ENCODE measurements around the gene MPI.
A peak's percentile ranks its signal among the peaks of the same experiment; 100 is the strongest.
"Not testable (repeated sequence)": the region's sequence is repeated elsewhere in the genome, so short reads cannot be mapped to it uniquely, and the experiment has no call there.

The MPI gene

DNA sequence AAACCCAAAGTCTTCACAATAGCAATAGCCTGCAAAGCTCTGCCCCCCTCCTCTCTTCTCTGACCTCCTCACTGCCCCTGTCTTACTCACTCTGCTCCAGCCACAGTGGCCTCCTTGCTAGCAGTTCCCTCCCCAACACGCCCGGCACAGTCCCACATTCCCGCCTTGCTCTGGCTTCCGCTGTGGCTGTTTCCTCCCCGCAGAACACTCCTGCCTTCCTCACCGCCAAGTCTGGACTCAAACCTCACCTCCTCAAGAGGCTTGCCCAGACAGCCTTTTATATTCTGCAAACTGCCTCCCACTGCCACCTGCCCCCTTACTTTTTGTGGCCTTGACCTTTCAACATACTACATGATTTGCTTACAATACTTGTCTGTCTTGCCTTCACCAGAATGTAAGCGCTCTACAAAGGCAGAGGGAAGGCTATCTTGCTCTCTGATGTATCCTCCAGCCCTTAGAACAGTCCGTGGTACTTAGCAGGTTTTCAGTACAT is 406 bp upstream of the MPI start:
- DNase-seq (ENCODE audit: low read depth): no peak
- TF ChIP-seq, protein P1, sequence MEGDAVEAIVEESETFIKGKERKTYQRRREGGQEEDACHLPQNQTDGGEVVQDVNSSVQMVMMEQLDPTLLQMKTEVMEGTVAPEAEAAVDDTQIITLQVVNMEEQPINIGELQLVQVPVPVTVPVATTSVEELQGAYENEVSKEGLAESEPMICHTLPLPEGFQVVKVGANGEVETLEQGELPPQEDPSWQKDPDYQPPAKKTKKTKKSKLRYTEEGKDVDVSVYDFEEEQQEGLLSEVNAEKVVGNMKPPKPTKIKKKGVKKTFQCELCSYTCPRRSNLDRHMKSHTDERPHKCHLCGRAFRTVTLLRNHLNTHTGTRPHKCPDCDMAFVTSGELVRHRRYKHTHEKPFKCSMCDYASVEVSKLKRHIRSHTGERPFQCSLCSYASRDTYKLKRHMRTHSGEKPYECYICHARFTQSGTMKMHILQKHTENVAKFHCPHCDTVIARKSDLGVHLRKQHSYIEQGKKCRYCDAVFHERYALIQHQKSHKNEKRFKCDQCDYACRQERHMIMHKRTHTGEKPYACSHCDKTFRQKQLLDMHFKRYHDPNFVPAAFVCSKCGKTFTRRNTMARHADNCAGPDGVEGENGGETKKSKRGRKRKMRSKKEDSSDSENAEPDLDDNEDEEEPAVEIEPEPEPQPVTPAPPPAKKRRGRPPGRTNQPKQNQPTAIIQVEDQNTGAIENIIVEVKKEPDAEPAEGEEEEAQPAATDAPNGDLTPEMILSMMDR (IDR thresholded peaks at IDR 0.05; ENCODE audit: low read depth, low read length): no peak
- TF ChIP-seq MYC (IDR thresholded peaks at IDR 0.05; ENCODE audit: low read depth, low read length) (no peak), POLR2A (IDR thresholded peaks at IDR 0.05; ENCODE audit: extremely low read depth, insufficient read length) (no peak)
- TF ChIP-seq, protein P2, sequence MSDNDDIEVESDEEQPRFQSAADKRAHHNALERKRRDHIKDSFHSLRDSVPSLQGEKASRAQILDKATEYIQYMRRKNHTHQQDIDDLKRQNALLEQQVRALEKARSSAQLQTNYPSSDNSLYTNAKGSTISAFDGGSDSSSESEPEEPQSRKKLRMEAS (IDR thresholded peaks at IDR 0.05; ENCODE audit: low read depth, low read length): no peak
- peak overlapping the region; percentile 95 for H3K4me3 ChIP-seq (ENCODE audit: low read depth, low read length)

DNA sequence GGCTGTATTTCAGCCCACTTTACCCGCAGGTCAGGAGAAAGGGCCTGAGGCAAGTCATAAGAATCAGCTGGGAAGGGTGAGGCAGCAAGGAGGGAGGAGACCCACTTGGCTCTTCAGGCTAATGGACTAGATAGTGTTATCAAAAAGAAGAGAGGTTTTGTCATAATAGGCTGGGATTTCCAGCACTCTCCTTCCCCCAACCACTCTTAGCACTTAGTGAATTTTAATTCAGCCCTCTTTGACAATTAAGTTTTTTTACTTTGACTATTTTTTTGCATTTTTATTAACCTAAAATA is 771 bp downstream of the MPI start:
- DNase-seq (ENCODE audit: low read depth): no peak
- peak overlapping the region; percentile 95 for H3K4me3 ChIP-seq (ENCODE audit: low read depth, low read length)
- TF ChIP-seq, protein P2 (IDR thresholded peaks at IDR 0.05; ENCODE audit: low read depth, low read length): no peak
- TF ChIP-seq MYC (IDR thresholded peaks at IDR 0.05; ENCODE audit: low read depth, low read length) (no peak), POLR2A (IDR thresholded peaks at IDR 0.05; ENCODE audit: extremely low read depth, insufficient read length) (no peak)
- TF ChIP-seq, protein P1 (IDR thresholded peaks at IDR 0.05; ENCODE audit: low read depth, low read length): no peak

DNA sequence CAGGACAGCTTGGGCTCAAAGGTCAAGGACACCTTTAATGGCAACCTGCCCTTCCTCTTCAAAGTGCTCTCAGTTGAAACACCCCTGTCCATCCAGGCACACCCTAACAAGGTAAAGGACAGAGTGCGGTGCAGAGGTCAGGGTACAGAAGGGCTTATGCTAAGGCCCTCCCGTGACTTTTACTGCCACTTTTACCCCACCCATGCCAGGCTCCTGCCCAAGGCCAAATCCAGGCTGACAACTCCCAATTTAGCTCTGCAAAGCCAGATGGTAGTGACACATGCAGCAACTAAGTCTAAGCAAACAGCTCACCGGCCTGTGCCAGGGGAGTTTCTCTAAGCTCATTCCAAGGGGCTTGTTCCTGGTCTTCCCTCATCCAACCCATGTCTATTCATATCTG is 1.6 kb downstream of the MPI start:
- no peak for DNase-seq (ENCODE audit: low read depth)
- TF ChIP-seq, protein P2 (IDR thresholded peaks at IDR 0.05; ENCODE audit: low read depth, low read length): no peak
- TF ChIP-seq, protein P1 (IDR thresholded peaks at IDR 0.05; ENCODE audit: low read depth, low read length): no peak
- TF ChIP-seq MYC (IDR thresholded peaks at IDR 0.05; ENCODE audit: low read depth, low read length) (no peak), POLR2A (IDR thresholded peaks at IDR 0.05; ENCODE audit: extremely low read depth, insufficient read length) (no peak)

DNA sequence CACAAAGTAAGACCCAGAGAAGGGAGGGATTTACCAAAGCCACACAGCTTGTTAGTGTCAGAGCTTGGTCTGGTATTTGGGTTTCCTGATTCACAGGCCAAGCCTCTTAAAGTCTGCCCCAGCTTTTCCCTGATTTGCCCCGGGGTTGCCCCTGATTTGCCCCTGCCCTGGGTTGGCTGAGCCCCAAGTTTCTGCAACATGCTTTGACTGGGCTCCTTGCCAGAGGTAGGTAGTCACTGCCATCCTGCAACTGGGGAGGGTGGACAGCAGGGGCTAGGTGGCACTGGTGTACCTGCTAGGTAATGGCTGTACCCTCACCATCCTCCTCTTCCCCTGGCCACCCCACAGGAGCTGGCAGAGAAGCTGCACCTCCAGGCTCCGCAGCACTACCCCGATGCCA is 2.5 kb downstream of the MPI start:
- no peak overlapping the region for H3K4me3 ChIP-seq (ENCODE audit: low read depth, low read length)
- DNase-seq (ENCODE audit: low read depth): no peak
- TF ChIP-seq POLR2A (IDR thresholded peaks at IDR 0.05; ENCODE audit: extremely low read depth, insufficient read length) (no peak), MYC (IDR thresholded peaks at IDR 0.05; ENCODE audit: low read depth, low read length) (no peak)
- TF ChIP-seq, protein P2 (IDR thresholded peaks at IDR 0.05; ENCODE audit: low read depth, low read length): no peak
- TF ChIP-seq, protein P1 (IDR thresholded peaks at IDR 0.05; ENCODE audit: low read depth, low read length): no peak

More for the DNA sequence above, 1.6 kb downstream of the MPI start:
- H3K4me3 ChIP-seq (ENCODE audit: low read depth, low read length): no peak overlapping the region

DNA sequence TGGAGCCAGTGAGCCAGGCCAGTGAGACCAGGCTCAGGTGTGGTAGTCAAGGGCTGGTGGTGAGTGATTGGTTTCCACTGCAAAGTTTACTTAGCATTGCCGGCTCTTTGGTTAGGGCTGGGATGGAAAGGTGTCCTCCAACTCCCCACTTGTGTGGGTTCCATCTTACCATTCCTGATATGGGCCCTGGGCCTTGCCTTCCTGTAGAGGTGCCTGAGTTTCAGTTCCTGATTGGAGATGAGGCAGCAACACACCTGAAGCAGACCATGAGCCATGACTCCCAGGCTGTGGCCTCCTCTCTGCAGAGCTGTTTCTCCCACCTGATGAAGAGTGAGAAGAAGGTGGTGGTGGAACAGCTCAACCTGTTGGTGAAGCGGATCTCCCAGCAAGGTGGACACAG is 3.1 kb downstream of the MPI start:
- TF ChIP-seq, protein P2 (IDR thresholded peaks at IDR 0.05; ENCODE audit: low read depth, low read length): no peak
- TF ChIP-seq MYC (IDR thresholded peaks at IDR 0.05; ENCODE audit: low read depth, low read length) (no peak), POLR2A (IDR thresholded peaks at IDR 0.05; ENCODE audit: extremely low read depth, insufficient read length) (no peak)
- TF ChIP-seq, protein P1 (IDR thresholded peaks at IDR 0.05; ENCODE audit: low read depth, low read length): no peak
- no peak for DNase-seq (ENCODE audit: low read depth)

DNA sequence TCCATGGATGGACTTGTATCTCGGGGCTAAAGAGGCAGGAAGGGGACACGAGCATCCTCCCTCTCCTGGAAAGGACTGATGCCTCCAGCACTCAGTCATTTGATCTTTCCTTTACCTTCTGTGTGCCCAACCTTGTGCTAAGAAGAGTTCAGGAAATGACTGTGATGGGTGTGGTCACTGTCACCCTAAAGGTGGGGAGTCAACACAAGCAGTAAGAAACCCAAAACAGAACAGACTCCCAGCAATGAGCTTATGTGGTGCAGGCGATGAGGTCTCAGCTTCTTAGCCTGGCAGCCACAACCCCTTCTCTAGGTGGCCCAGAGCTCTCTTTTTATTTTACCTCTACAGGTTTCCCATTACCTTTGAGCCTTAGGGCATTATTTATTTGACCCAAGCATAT is 3.8 kb downstream of the MPI start:
- H3K4me3 ChIP-seq (ENCODE audit: low read depth, low read length): no peak overlapping the region
- no peak for DNase-seq (ENCODE audit: low read depth)
- no peak for TF ChIP-seq MYC (IDR thresholded peaks at IDR 0.05; ENCODE audit: low read depth, low read length)
- no peak for TF ChIP-seq POLR2A (IDR thresholded peaks at IDR 0.05; ENCODE audit: extremely low read depth, insufficient read length)
- TF ChIP-seq, protein P2 (IDR thresholded peaks at IDR 0.05; ENCODE audit: low read depth, low read length): no peak
- TF ChIP-seq, protein P1 (IDR thresholded peaks at IDR 0.05; ENCODE audit: low read depth, low read length): no peak

More for the DNA sequence above, 3.1 kb downstream of the MPI start:
- H3K4me3 ChIP-seq (ENCODE audit: low read depth, low read length): no peak overlapping the region

DNA sequence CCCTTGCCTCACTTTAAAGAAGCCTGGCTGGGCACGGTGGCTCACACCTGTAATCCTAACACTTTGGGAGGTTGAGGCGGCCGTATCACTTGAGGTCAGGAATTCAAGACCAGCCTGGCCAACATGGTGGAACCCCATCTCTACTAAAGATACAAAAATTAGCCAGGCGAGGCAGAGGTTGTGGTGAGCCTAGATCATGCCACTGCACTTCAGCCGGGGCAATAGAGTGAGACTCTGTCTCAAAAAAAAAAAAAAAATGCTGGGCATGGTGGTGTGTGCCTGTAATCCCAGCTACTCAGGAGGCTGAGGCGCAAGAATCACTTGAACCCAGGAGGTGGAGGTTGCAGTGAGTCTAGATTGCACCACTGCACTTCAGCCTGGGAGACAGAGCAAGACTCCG is 4.5 kb downstream of the MPI start:
- not testable (repeated sequence) for DNase-seq (ENCODE audit: low read depth); H3K4me3 ChIP-seq (ENCODE audit: low read depth, low read length)

All from NB4 (cell line).